HL-60 (cell line): ENCODE measurements around the gene NPW.

ENCODE experiments used
- DNase-seq, 2 experiments: peaks; one replicate each; pipeline ENCODE4 v3.0.0-alpha.2; 2010 to 2020; ENCODE audit warnings: low read depth in 1 of 2, low spot score in 1 of 2
- H3K27ac ChIP-seq: fragments of 250-450 bp; sonication (Bioruptor Pico); replicated peaks from 2 replicates; pipeline ENCODE4 v1.5.1; 2020; ENCODE audit warnings: mild to moderate bottlenecking, moderate library complexity
- H3K27me3 ChIP-seq: fragments of 250-450 bp; sonication (Bioruptor Pico); 2 replicates; pipeline ENCODE4 v1.5.1; 2021; ENCODE audit warnings: mild to moderate bottlenecking, moderate library complexity; ENCODE audit not compliant: insufficient read depth, poor library complexity, severe bottlenecking
- H3K4me3 ChIP-seq: replicated peaks from 2 replicates; pipeline ENCODE4 v1.5.1; 2011; ENCODE audit warnings: mild to moderate bottlenecking, control low read depth, low read length; ENCODE audit not compliant: insufficient read depth
- GABPA ChIP-seq: IDR thresholded peaks from 2 replicates; pipeline ENCODE4 v1.6.1; 2012; ENCODE audit warnings: low read depth
- POLR2AphosphoS5 ChIP-seq: IDR thresholded peaks from 2 replicates; pipeline ENCODE4 v1.6.1; 2012; ENCODE audit warnings: low read depth
- REST ChIP-seq: IDR thresholded peaks from 2 replicates; pipeline ENCODE4 v1.6.1; 2012; ENCODE audit warnings: low read depth; ENCODE audit not compliant: insufficient replicate concordance
- SPI1 ChIP-seq: IDR thresholded peaks from 2 replicates; pipeline ENCODE4 v1.6.1; 2012; ENCODE audit warnings: low read depth, mild to moderate bottlenecking, borderline replicate concordance
- TF ChIP-seq, protein P1 (sequence below): IDR thresholded peaks from one replicate; pipeline ENCODE4 v1.5.1; 2011; ENCODE audit warnings: low read length, control low read depth, inconsistent platforms; ENCODE audit not compliant: insufficient read depth

Gene NPW

DNA sequence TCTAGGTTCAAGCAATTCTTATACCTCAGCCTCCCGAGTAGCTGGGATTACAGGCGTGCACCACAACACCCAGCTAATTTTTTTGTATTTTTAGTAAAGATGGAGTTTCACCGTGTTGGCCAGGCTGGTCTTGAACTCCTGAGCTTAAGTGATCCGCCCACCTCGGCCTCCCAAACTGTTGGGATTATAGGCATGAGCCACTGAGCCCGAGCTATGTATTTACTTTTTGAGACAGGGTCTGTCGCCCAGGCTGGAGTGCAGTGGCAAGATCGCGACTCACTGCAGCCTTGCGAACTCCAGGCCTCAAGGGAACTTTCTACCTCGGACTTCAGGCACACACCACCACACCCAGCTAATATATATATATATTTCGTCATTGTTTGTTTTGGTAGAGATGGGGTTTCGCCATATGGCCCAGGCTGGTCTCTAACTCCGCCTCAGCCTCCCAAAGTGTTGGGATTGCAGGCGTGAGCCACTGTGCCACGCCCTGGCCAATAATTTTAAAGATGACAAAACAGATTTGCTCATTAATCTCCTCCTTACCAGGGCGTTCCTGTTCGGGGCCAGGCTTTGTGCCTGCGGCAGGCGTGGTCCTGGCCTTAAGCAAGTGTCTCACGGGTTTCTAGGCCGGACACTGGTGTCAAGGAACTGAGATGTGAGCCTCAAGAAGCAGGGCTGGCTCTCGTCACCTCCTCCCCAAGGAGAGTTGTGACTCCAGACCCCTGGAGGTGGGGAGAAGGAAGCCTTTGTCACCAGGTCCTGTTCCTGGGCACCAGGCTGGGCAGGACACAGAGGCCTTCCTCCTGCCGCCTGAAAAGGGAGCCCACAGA is 4.3 kb upstream of the NPW start:
- no peak overlapping the region for H3K27ac ChIP-seq

GRCh38 chr16:2015947-2016208 is 3.7 kb upstream of the NPW start:
- Histone ChIP-seq H3K27me3 (peaks cover 16% of the 10 kb centered on the region), H3K27ac (no peak overlapping the region), H3K4me3 (no peak overlapping the region)
- no peak for DNase-seq
- TF ChIP-seq POLR2AphosphoS5 (no peak), GABPA (no peak), SPI1 (no peak), REST (no peak)
- TF ChIP-seq, protein P1, sequence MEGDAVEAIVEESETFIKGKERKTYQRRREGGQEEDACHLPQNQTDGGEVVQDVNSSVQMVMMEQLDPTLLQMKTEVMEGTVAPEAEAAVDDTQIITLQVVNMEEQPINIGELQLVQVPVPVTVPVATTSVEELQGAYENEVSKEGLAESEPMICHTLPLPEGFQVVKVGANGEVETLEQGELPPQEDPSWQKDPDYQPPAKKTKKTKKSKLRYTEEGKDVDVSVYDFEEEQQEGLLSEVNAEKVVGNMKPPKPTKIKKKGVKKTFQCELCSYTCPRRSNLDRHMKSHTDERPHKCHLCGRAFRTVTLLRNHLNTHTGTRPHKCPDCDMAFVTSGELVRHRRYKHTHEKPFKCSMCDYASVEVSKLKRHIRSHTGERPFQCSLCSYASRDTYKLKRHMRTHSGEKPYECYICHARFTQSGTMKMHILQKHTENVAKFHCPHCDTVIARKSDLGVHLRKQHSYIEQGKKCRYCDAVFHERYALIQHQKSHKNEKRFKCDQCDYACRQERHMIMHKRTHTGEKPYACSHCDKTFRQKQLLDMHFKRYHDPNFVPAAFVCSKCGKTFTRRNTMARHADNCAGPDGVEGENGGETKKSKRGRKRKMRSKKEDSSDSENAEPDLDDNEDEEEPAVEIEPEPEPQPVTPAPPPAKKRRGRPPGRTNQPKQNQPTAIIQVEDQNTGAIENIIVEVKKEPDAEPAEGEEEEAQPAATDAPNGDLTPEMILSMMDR: no peak

More for the DNA sequence above, 4.3 kb upstream of the NPW start:
- H3K27me3 ChIP-seq: peaks cover 15% of the 10 kb centered on the region
- TF ChIP-seq SPI1 (no peak), POLR2AphosphoS5 (no peak), GABPA (no peak), REST (no peak)
- TF ChIP-seq, protein P1: no peak
- H3K4me3 ChIP-seq: no peak overlapping the region
- no peak for DNase-seq

DNA sequence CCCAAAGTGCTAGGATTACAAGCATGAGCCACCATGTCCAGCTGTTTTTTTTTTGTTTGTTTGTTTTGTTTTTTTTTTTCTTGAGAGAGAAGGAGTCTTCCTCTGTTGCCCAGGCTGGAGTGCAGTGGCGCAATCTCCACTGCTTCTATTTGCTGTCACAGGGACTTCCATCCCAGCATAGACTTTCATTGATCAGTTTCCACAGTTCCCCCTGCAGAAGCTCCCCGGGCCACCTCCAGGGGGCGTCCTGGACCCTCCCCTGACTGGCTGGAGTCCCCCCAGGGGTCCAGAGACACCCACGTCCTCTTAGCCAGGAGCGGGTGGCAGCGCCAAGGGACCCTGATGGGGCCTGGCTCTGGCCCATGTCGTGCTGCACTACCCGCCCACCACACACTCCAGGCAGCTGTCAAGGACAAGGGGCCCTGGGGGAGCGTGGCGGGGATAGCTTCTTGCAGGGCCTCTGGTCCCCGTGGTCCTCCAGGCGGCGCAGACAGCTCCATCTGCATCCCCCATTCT is 3.1 kb upstream of the NPW start:
- H3K4me3 ChIP-seq: no peak overlapping the region
- H3K27me3 ChIP-seq: peaks cover 16% of the 10 kb centered on the region
- TF ChIP-seq, protein P1: peak; percentile 18
- no peak for TF ChIP-seq SPI1
- no peak overlapping the region for H3K27ac ChIP-seq
- no peak for DNase-seq
